Kidney (tissue), 14 donors: ENCODE measurements around the gene DDX31. TPM values are rescaled to one million over a fixed set of nuclear protein-coding genes. Genes with fewer than 3 reads are reported as not detected.

Source experiments
- DNase-seq, 5 donors: peaks; one replicate each; pipeline ENCODE4 v3.0.0-alpha.2; 2013 to 2020
- FAIRE-seq: peaks from 2 replicates; lab custom pipeline; 2012; peaks lifted over from hg19 to GRCh38; lab: Jason Lieb, UNC
- H3K27ac ChIP-seq, 2 donors: one replicate each; pipeline ENCODE4 v1.7.0; 2013; ENCODE audit warnings: low read depth in 2 of 2, low read length in 2 of 2, inconsistent platforms in 1 of 2
- H3K27me3 ChIP-seq: one replicate; pipeline ENCODE4 v1.7.1; 2013; ENCODE audit warnings: low read length, inconsistent platforms; ENCODE audit not compliant: control insufficient read depth, insufficient read depth
- H3K36me3 ChIP-seq, 3 donors: one replicate each; pipeline versions ENCODE4 v1.7.0 to v1.7.1; 2013; ENCODE audit warnings: low read length in 3 of 3, control low read depth in 1 of 3, inconsistent platforms in 1 of 3; ENCODE audit not compliant: insufficient read depth in 3 of 3, control insufficient read depth in 2 of 3
- H3K4me1 ChIP-seq, 3 donors: one replicate each; pipeline versions ENCODE4 v1.7.0 to v1.7.1; 2013; ENCODE audit warnings: low read length in 3 of 3, inconsistent platforms in 1 of 3, low read depth in 1 of 3; ENCODE audit not compliant: control insufficient read depth in 2 of 3, insufficient read depth in 2 of 3
- H3K4me3 ChIP-seq, 3 donors: one replicate each; pipeline versions ENCODE4 v1.7.0 to v1.8.1; 2013; ENCODE audit warnings: low read length in 3 of 3, control low read depth in 1 of 3, inconsistent platforms in 1 of 3
- H3K9ac ChIP-seq, 3 donors: one replicate each; pipeline versions ENCODE4 v1.7.0 to v1.7.1; 2013; ENCODE audit warnings: low read length in 3 of 3, control low read depth in 1 of 3, inconsistent platforms in 1 of 3
- H3K9me3 ChIP-seq, 3 donors: one replicate each; pipeline versions ENCODE4 v1.7.0 to v1.7.1; 2013; ENCODE audit warnings: low read length in 3 of 3, control low read depth in 1 of 3, inconsistent platforms in 1 of 3; ENCODE audit not compliant: control insufficient read depth in 2 of 3, insufficient read depth in 1 of 3
- CTCF ChIP-seq: IDR thresholded peaks from 3 replicates; pipeline ENCODE4 v1.5.1; 2012; ENCODE audit warnings: mild to moderate bottlenecking, moderate library complexity, borderline replicate concordance; ENCODE audit not compliant: insufficient read depth; ENCODE audit errors: extremely low read depth
- intact Hi-C: fragments of 100-400 bp; cut with DNase I; formaldehyde crosslinking; loops from one replicate; pipeline ENCODE4 v1.11.1; 2022
- polyA plus RNA-seq: library from polyadenylated mRNA; stranded (reverse); fragments of 350-450 nt; fragmentation: Illumina TruSeq; extraction: RNeasy Lipid Tissue Mini Kit (QIAGEN cat#74804); gene quantifications from one replicate; pipeline ENCODE4 v1.2.3, GENCODE V29; 2014; ENCODE audit warnings: low read depth, low replicate concordance; ENCODE audit not compliant: insufficient read depth
- total RNA-seq: library from RNA; stranded (reverse); fragmentation: NEBNext Ultra II Directional; extraction: Animal tissue kit (Norgen Biotek cat#: 25700); gene quantifications from one replicate; pipeline ENCODE4 v1.2.1, GENCODE V29; 2021
- donor health status: control.
- donor health status: control.
- donor health status: control.
- donor health status: control.
- donor health status: control.
- donor health status: DM: yes; HTN: yes; CAD: no.
- donor health status: Normal renal cell carcinoma (clear cell type).

Gene DDX31
- total and polyA plus RNA-seq, 2 donors from 2014 or later: 6.4 to 27.6 TPM

GRCh38 chr9:132710333-132710732 lies 40.5 kb upstream of the DDX31 start:
- Histone ChIP-seq H3K27me3 (no peaks in the 10 kb centered on the region), H3K9ac (no peak overlapping the region), H3K27ac (no peak overlapping the region), H3K36me3 (no peaks in the 10 kb centered on the region), H3K4me1 (no peaks in the 10 kb centered on the region), H3K9me3 (no peaks in the 10 kb centered on the region), H3K4me3 (no peak overlapping the region)
- no peak for TF ChIP-seq CTCF
- no peak for DNase-seq
- intact Hi-C loops: no loop called here
- FAIRE-seq: no peak

GRCh38 chr9:132708769-132709430 lies 39.1 kb upstream of the DDX31 start:
- H3K9me3 ChIP-seq: no peaks in the 10 kb centered on the region
- no peak for TF ChIP-seq CTCF
- DNase-seq (no peak), FAIRE-seq (no peak)
- no peak overlapping the region for H3K4me3 ChIP-seq
- no peak overlapping the region for H3K9ac ChIP-seq
- no peaks in the 10 kb centered on the region for H3K27me3 ChIP-seq
- intact Hi-C loops: no loop called here
- no peaks in the 10 kb centered on the region for H3K4me1 ChIP-seq
- H3K27ac ChIP-seq: no peak overlapping the region
- H3K36me3 ChIP-seq: no peaks in the 10 kb centered on the region

GRCh38 chr9:132708239-132708638 lies 38.5 kb upstream of the DDX31 start:
- Histone ChIP-seq H3K9me3 (no peaks in the 10 kb centered on the region), H3K9ac (no peak overlapping the region), H3K27me3 (no peaks in the 10 kb centered on the region), H3K4me3 (no peak overlapping the region), H3K36me3 (no peaks in the 10 kb centered on the region), H3K4me1 (no peaks in the 10 kb centered on the region), H3K27ac (no peak overlapping the region)
- DNase-seq (no peak), FAIRE-seq (no peak)
- intact Hi-C loops: no loop called here
- TF ChIP-seq CTCF: no peak

- no peak overlapping the region for H3K4me3 ChIP-seq
- H3K36me3 ChIP-seq: no peaks in the 10 kb centered on the region
- no peak for FAIRE-seq
- TF ChIP-seq CTCF: no peak
- no peaks in the 10 kb centered on the region for H3K27me3 ChIP-seq
- H3K9me3 ChIP-seq: no peaks in the 10 kb centered on the region
- no peak overlapping the region for H3K9ac ChIP-seq
- no peaks in the 10 kb centered on the region for H3K4me1 ChIP-seq
- intact Hi-C loops: no loop called here
- no peak for DNase-seq
- H3K27ac ChIP-seq: no peak overlapping the region
Measured at GRCh38 chr9:132703336-132703735, 33.6 kb upstream of the DDX31 start.
